Measurements from ENCODE around the gene NUBP2.

NUBP2 gene

DNA sequence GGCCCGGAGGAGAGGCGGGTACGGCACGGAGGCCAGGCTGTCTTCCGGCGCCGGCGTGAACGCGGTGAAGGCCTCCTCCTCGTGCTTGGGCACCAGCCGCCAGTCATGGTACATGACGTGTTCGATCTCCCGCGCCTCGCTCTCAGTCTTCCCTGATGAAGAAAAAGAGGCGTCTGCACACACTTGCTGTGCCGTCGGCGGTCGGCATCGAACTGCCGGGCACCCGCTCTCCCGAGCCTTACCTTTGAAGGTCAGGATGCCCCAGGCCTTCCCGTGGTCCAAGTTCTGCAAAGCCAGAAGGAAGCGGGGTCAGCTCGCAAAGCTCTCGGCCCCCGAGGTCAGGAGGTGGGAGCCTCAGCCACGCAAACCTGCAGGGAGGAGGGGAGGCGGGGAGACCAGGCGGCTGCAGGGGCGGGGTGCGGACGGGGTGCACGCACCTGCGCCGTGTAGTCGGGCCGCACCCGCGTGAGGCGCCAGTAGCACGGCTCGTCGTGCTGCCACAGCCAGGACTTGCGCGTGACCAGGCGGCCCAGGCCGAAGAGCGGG lies 10.3 kb upstream of the NUBP2 start, which contains the start of gene EME2:
Gene EME2, plus strand, starts transcription at position 449 of the 546 bp plus-strand sequence. CDS start 418 bp downstream, outside the sequence.
- peak; percentile 7 to 32 for DNase-seq

DNA sequence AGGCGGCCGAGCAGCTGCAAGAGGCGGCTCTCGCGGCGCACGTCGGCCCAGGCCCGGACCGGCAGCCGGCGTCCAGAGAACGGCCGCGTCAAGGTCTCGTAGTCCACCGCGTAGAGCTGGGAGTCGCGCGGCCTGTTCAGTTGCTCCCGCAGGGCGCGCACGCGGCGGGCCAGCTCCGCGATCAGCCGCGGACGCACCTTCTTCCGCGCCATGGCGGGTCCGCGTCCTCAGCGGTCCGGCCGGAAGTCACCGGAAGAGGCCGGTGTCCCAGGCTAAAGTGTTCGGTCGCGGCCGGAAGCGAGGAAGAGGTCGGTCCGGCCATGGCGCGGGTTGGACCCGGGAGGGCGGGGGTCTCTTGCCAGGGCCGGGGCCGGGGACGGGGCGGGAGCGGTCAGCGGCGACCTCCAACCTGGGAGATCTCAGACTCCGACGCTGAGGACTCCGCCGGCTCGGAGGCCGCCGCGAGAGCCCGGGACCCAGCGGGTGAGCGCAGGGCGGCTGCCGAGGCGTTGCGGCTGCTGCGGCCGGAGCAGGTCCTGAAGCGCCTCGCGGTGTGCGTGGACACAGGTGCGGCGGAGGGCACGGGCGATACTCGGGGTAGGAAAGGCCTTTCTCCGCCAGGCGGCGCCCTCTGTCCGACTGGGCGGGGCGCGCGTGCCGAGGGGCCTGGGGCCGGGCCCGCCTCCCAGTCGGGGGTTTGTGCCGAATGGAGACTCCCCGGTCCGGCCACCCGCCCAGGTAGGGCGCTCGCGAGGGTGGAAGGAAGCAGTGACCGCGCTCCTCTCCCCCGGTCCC lies 9.7 kb upstream of the NUBP2 start, which contains the start of gene MRPS34:
Gene MRPS34, minus strand, starts transcription at position 227 of the 795 bp plus-strand sequence. Its CDS starts 15 bp downstream, at position 212.
- DNase-seq, result peak; percentile 80 to 89

- peak; percentile 35 to 53 for DNase-seq
Observed at GRCh38 chr16:1773703-1774447, 8.9 kb upstream of the NUBP2 start.

DNA sequence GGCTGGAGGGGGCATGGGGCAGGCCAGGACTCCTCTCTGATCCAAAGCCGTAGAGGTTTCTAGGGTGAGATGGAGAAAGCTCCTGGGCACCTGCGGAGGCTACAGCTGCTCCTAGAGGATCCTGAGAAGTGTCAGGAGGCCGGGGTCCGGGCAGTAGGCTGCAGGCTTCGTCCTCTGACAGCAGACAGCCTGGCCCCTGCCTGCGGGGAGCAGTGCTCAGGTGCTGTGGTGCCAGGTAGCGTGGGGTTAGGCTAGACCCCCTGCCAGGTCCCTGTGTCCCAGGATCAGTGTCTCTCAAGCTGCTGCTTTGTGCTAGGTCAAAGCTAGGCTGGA lies 8.3 kb upstream of the NUBP2 start:
- no peak for DNase-seq

DNA sequence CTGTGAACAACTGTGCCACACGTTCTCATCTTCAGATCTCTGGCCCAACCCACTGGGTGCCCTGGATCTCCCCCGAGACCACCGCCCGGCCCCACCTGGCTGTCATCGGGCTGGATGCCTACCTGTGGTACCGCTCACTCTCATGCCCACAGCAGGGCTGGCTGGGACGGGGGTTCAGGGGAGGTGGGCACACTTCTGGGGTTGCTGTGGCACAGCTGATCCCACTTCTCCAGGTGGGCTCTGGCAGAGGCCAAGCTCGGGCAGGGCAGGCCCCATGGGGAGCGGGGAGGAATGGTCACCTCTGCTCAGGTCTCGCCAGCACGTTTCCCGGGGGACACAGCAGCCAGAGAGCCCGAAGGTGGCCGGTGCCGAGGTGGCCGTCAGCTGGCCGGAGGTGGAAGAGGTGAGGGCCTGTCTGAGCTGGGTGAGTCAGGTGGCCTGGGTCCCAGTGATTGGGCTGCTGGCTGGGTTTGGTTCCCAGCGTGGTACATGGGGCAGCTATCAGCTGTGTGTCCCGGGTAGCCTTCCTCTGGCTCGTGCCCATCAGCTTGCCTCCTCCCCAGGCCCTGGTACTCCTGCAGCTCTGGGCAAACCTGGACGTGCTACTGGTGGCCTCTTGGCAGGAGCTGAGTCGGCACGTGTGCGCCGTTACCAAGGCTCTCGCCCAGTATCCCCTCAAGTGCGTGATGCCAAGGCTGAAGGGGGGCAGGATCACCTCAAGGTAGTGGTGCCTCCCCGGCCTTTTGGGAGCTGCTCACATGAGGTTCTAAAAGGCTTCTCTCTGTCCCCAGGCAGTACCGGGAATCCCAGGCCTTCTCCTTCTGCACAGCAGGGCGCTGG lies 7.5 kb upstream of the NUBP2 start:
- no peak for DNase-seq

GRCh38 chr16:1775846-1776671 lies 6.7 kb upstream of the NUBP2 start:
- no peak for DNase-seq

GRCh38 chr16:1776672-1776955 lies 6.1 kb upstream of the NUBP2 start:
- DNase-seq, result no peak

GRCh38 chr16:1776991-1777374 lies 5.8 kb upstream of the NUBP2 start:
- no peak for DNase-seq

DNA sequence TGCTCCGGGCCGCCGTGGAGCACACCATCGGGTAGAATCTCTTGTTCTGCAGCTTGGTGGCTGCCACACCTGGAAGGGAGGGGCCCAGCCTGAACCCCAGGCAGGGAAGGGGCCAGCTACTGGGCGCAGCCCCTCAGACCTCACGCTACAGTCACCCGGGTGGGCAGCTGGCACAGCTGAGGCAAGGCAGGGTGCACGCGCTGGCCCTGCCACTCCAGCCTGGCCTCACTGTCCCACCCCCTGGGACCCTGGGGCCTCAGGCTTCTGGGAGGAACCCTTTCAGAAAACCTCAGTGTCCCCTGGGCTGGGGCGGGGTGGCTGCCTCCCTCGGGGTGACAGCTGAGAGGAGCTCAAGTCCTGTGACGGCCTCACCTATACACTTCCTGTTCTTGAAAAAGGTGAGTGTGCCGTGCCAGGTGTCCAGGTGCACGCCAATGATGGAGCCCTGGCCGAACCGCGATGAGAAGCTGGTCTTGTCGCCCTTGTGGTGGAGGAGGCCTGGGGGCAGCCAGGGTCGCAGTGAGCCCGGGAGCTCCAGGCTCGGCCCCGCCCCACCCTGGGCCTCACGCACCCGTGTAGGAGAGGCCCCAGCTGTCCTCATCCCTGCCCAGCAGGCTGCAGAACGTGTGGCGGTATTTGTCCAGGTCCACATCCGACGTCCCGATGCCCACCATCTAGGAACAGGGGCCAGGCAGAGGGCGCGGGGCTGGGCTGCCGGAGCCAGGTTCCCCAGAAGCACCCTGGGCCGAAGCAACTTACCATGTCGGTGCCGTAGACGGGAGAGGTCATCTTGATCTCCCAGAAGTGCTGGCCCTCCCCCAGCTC lies 5.2 kb upstream of the NUBP2 start:
- no peak for DNase-seq

- DNase-seq, result no peak
Observed at GRCh38 chr16:1778200-1779179, 4.3 kb upstream of the NUBP2 start.

- no peak for DNase-seq
Observed at GRCh38 chr16:1779234-1779701, 3.5 kb upstream of the NUBP2 start.

- DNase-seq, result no peak
Observed at GRCh38 chr16:1779741-1780676, 2.8 kb upstream of the NUBP2 start.

DNA sequence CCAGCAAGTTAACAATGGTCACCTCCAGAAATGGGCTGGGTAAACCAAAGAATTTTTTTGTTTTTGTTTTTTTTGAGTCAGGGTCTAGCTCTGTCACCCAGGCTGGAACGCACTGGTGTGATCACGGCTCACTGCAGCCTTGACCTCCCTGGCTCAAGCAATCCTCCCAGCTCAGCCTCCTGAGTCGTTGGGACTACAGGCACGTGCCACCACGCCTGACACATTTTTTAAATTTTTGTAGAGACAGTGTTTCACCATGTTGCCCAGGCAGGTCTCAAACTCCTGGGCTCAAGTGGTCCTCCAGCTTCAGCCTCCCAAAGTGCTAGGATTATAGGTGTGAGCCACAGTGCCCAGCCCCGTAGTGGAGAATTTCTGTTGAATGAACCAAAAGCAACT lies 2.1 kb upstream of the NUBP2 start:
- no peak for DNase-seq

GRCh38 chr16:1781254-1781653 lies 1.5 kb upstream of the NUBP2 start:
- no peak for DNase-seq

DNA sequence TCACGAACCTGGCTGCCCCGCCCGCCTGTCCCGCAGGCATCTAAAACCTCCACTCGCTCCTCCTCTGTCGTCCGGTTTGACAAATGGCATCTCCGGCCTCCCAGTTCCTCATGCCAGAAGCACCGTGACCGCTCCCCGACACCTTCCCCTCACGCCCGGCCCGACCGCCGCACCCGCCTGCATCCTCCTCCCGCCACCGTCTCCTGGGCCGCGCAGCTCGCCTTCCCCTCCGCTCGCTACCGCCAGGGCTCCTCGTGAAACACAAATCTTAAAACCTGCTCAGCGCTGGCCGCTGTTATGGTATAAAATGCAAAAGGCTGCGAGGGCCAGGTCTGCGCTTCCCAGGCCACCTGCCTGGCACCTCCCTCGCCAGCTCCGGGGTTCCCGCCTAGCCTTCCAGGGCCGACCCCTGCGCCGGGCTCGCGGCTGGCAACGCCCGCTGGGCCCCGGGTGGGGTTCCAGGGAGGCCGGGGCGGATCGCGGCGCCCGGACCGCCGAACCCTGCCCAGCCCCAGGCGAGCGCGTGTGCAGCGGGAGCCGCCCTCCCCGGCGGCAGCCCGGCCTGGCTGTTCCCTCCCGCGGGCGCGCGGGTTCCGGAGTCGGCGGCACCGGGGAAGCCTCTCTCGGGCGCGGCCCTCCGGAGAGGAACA lies 877 bp upstream of the NUBP2 start:
- DNase-seq, result peak; percentile 24 to 43

DNA sequence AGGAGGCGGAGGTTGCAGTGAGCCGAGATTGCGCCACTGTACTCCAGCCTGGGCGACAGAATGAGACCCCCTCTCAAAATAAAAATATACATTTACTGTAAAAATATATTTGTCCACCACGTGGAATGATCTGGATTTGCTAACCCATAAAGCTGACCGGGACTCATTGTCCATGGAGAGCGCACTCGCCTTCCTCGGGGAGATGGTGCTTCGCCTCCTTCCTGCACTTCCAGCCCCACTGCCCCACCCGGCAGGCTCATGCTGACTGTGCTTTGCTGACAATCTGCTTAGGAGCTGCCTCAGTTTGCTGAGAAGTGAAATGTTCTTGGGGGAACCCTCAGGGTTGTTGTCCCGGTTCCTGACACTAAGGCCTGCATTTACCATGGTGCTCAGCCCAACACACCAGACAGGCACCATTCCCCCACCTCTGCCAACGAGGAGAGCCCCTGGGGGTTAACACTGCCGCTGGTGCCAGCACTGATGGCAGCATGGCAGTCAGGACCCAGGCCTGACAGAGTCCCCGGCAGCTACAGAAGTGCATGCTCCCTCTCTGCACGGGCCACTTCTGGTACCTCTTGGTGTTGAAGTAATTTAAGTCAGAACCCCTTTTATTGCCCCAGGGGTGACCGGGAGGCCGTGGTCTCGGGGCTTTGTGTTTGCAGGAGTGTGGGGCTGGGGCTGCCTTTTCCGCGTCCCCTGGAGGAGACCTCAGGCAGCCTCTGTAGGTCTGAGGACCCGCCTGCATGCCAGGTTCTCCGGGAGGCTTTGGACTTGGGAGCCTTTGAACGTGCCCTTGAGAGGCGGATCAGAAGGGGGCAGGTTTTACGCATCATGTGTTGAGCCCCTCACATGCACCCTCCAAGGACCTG lies 2.5 kb downstream of the NUBP2 start:
- no peak for DNase-seq

GRCh38 chr16:1785846-1786170 lies 3.0 kb downstream of the NUBP2 start:
- DNase-seq, result no peak
